ENCODE results near the gene PDC.

Gene PDC

DNA sequence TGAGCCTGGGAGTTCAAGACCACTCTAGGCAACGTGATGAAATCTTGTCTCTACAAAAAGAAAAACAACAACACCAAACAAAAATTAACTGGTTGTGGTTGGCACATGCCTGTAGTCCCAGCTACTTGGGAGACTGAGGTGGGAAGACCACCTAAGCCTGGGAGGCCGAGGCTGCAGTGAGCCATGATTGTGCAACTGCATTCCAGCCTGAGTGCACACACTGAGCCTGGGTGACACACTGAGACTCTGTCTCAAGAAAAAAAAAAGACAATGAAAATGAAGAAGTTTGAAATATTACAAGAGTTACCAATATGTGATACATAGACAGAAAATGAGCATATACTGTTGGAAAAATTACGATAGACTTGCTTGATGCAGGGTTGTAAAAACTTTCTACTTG, 31.9 kb downstream of the PDC start:
- Histone ChIP-seq H3F3A (ENCODE audit: insufficient read depth, low read length) (no peaks in the 10 kb centered on the region), H3K9ac (ENCODE audit: low read length) (no peak overlapping the region), H3K4me1 (ENCODE audit: low read length) (peaks cover 9% of the 10 kb centered on the region; the same call in 1 of the 2 replicates), H3K4me2 (ENCODE audit: low read depth, low read length) (no peak overlapping the region), H3K9me2 (replicated peaks; ENCODE audit: insufficient read depth, low read length) (no peaks in the 10 kb centered on the region), H3K79me2 (ENCODE audit: low read length) (no peaks in the 10 kb centered on the region), H3K36me3 (replicated peaks; ENCODE audit: insufficient read depth, low read length) (no peaks in the 10 kb centered on the region), H3K9me3 (replicated peaks; ENCODE audit: insufficient read depth, low read length) (no peaks in the 10 kb centered on the region), H4K20me1 (ENCODE audit: insufficient read depth, low read length) (no peaks in the 10 kb centered on the region), H3K27ac (ENCODE audit: low read length) (no peak overlapping the region), H3K4me3 (ENCODE audit: low read length) (no peak overlapping the region), H3K27me3 (replicated peaks; ENCODE audit: insufficient read depth, low read length) (no peaks in the 10 kb centered on the region), H2AFZ (ENCODE audit: low read length) (no peak overlapping the region)
- TF ChIP-seq, protein P1, sequence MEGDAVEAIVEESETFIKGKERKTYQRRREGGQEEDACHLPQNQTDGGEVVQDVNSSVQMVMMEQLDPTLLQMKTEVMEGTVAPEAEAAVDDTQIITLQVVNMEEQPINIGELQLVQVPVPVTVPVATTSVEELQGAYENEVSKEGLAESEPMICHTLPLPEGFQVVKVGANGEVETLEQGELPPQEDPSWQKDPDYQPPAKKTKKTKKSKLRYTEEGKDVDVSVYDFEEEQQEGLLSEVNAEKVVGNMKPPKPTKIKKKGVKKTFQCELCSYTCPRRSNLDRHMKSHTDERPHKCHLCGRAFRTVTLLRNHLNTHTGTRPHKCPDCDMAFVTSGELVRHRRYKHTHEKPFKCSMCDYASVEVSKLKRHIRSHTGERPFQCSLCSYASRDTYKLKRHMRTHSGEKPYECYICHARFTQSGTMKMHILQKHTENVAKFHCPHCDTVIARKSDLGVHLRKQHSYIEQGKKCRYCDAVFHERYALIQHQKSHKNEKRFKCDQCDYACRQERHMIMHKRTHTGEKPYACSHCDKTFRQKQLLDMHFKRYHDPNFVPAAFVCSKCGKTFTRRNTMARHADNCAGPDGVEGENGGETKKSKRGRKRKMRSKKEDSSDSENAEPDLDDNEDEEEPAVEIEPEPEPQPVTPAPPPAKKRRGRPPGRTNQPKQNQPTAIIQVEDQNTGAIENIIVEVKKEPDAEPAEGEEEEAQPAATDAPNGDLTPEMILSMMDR (IDR thresholded peaks at IDR 0.05; ENCODE audit: low read length), result no peak
- TF ChIP-seq EZH2 (optimal IDR thresholded peaks at IDR 0.05; ENCODE audit: low read depth, low read length) (no peak), EZH2phosphoT487 (IDR thresholded peaks at IDR 0.05; ENCODE audit: low read length) (no peak)
- no peak for DNase-seq

DNA sequence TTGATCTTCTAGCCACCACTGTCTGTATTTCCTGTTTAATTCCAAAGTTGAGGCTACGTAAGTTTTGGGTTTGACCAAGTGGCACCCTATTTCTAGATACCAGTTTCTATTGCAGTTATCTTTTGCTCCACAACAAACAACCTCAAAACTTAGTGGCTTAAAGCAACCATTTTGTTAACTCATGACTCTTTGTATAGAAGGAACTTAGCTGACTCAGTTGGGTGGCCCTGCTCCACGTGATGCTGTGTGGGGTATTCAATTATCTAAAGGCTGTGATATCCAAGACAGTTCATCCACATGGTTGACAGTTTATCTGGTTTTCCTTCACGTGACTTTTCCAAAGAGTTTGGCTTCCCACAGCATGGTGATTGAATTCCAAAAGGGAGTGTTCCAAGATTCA, 34.8 kb downstream of the PDC start:
- H3K9me2 ChIP-seq (replicated peaks; ENCODE audit: insufficient read depth, low read length), result no peaks in the 10 kb centered on the region
- no peak overlapping the region for H3K27ac ChIP-seq (ENCODE audit: low read length)
- no peak overlapping the region for H2AFZ ChIP-seq (ENCODE audit: low read length)
- H3K4me3 ChIP-seq (ENCODE audit: low read length), result no peak overlapping the region
- H3K4me1 ChIP-seq (ENCODE audit: low read length), result peaks cover 17% of the 10 kb centered on the region
- H3K79me2 ChIP-seq (ENCODE audit: low read length), result no peaks in the 10 kb centered on the region
- no peak overlapping the region for H3K9ac ChIP-seq (ENCODE audit: low read length)
- DNase-seq, result no peak
- H3K9me3 ChIP-seq (replicated peaks; ENCODE audit: insufficient read depth, low read length), result no peaks in the 10 kb centered on the region
- no peaks in the 10 kb centered on the region for H3K27me3 ChIP-seq (replicated peaks; ENCODE audit: insufficient read depth, low read length)
- no peak overlapping the region for H3K4me2 ChIP-seq (ENCODE audit: low read depth, low read length)
- no peaks in the 10 kb centered on the region for H3K36me3 ChIP-seq (replicated peaks; ENCODE audit: insufficient read depth, low read length)
- no peak for TF ChIP-seq EZH2 (optimal IDR thresholded peaks at IDR 0.05; ENCODE audit: low read depth, low read length)
- TF ChIP-seq, protein P1 (IDR thresholded peaks at IDR 0.05; ENCODE audit: low read length), result no peak
- TF ChIP-seq EZH2phosphoT487 (IDR thresholded peaks at IDR 0.05; ENCODE audit: low read length), result no peak
- no peaks in the 10 kb centered on the region for H4K20me1 ChIP-seq (ENCODE audit: insufficient read depth, low read length)
- peaks cover 4% of the 10 kb centered on the region for H3F3A ChIP-seq (ENCODE audit: insufficient read depth, low read length)

DNA sequence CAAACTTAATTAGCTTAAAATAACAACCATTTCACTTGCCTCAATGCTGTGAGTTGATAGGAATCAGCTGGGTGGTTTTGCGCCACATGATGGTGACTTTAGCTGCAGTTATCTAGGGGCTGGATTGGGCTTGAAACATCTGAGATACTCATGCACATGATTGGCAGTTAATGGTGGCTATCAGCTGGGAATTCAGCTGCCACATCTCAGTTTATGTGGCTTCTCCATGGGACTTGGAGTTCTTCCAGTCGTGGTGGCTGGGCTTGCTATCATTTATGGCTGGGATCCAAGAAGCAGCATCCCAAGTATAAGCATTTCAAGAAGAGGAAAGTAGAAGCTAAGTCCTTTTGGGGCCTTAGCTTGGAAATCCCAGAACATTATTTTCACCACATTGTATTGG, 36.4 kb downstream of the PDC start:
- H3K9me3 ChIP-seq (replicated peaks; ENCODE audit: insufficient read depth, low read length), result no peaks in the 10 kb centered on the region
- no peak overlapping the region for H3K4me2 ChIP-seq (ENCODE audit: low read depth, low read length)
- H4K20me1 ChIP-seq (ENCODE audit: insufficient read depth, low read length), result no peaks in the 10 kb centered on the region
- no peak overlapping the region for H2AFZ ChIP-seq (ENCODE audit: low read length)
- H3F3A ChIP-seq (ENCODE audit: insufficient read depth, low read length), result peaks cover 17% of the 10 kb centered on the region
- no peaks in the 10 kb centered on the region for H3K9me2 ChIP-seq (replicated peaks; ENCODE audit: insufficient read depth, low read length)
- H3K9ac ChIP-seq (ENCODE audit: low read length), result no peak overlapping the region
- H3K27me3 ChIP-seq (replicated peaks; ENCODE audit: insufficient read depth, low read length), result no peaks in the 10 kb centered on the region
- H3K79me2 ChIP-seq (ENCODE audit: low read length), result no peaks in the 10 kb centered on the region
- TF ChIP-seq EZH2 (optimal IDR thresholded peaks at IDR 0.05; ENCODE audit: low read depth, low read length) (no peak), EZH2phosphoT487 (IDR thresholded peaks at IDR 0.05; ENCODE audit: low read length) (no peak)
- TF ChIP-seq, protein P1 (IDR thresholded peaks at IDR 0.05; ENCODE audit: low read length), result no peak
- H3K4me1 ChIP-seq (ENCODE audit: low read length), result peaks cover 25% of the 10 kb centered on the region
- H3K27ac ChIP-seq (ENCODE audit: low read length), result no peak overlapping the region
- H3K4me3 ChIP-seq (ENCODE audit: low read length), result no peak overlapping the region
- DNase-seq, result no peak
- no peaks in the 10 kb centered on the region for H3K36me3 ChIP-seq (replicated peaks; ENCODE audit: insufficient read depth, low read length)
